ENCODE results near the gene CRB3. TPM values are rescaled to one million over a fixed set of nuclear protein-coding genes. Genes with fewer than 3 reads are reported as not detected.

The CRB3 gene
- total and polyA plus RNA-seq, 3 donors from 2014 or later: 1.2 to 2.3 (median 2.0) TPM

DNA sequence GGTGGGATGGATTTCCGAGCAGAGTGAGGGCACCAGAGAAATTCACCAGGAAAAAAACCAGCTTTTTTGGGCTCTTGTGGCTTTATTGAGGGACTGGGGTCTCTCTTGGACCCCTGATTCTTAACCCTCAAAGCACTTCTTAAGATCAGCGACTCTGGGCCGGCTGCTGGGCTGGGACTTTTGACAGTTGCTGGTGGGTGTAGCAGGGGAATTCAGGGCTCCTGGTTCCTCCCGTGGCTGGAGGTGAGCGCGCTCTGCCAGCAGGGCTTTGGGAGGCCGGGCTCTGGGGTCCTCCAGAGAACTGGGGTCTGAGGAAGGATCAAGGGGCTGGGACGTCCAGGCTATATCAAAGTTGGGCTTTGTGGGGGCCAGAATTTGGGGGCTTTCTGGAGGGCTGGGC, 3.3 kb downstream of the CRB3 start:
- H3K4me1 ChIP-seq: no peaks in the 10 kb centered on the region
- DNase-seq: no peak
- TF ChIP-seq, protein P1, sequence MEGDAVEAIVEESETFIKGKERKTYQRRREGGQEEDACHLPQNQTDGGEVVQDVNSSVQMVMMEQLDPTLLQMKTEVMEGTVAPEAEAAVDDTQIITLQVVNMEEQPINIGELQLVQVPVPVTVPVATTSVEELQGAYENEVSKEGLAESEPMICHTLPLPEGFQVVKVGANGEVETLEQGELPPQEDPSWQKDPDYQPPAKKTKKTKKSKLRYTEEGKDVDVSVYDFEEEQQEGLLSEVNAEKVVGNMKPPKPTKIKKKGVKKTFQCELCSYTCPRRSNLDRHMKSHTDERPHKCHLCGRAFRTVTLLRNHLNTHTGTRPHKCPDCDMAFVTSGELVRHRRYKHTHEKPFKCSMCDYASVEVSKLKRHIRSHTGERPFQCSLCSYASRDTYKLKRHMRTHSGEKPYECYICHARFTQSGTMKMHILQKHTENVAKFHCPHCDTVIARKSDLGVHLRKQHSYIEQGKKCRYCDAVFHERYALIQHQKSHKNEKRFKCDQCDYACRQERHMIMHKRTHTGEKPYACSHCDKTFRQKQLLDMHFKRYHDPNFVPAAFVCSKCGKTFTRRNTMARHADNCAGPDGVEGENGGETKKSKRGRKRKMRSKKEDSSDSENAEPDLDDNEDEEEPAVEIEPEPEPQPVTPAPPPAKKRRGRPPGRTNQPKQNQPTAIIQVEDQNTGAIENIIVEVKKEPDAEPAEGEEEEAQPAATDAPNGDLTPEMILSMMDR (IDR thresholded peaks at IDR 0.05): no peak
- TF ChIP-seq POLR2A (IDR thresholded peaks at IDR 0.05): no peak
- intact Hi-C loops (cut with DNase I; ENCODE audit: low total_unique reads): no loop called here
- H3K36me3 ChIP-seq (ENCODE audit: low read depth, missing control alignments): no peaks in the 10 kb centered on the region
- WGBS, 2 donors: 87 to 88% methylated on average over 7 to 8 of the region's 8 CpGs
- H3K4me3 ChIP-seq: no peak overlapping the region
- H3K27ac ChIP-seq: no peak overlapping the region
- no peaks in the 10 kb centered on the region for H3K27me3 ChIP-seq
- H3K9me3 ChIP-seq: no peaks in the 10 kb centered on the region

DNA sequence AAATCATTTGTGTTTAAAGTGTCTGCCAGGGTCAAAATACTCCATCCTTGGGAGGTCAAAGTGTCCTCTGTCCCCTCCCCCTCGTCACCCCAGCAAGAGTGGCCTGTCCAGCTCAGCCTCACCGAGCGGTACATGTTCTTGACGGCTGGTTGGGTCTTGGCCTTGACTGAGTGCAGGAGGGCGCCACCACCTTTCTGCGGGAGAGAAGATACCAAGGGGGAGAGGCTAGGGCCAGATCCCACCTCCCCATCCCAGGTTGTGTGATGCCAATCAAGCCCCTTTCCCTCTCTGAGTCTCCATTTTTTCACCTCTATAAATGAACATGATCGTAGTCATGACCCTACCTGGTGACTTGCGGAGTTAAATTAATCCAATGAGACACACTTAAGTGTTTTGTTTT, 6.1 kb downstream of the CRB3 start:
- Histone ChIP-seq H3K27ac (no peak overlapping the region), H3K4me3 (no peak overlapping the region), H3K36me3 (ENCODE audit: low read depth, missing control alignments) (no peaks in the 10 kb centered on the region), H3K27me3 (no peaks in the 10 kb centered on the region), H3K9me3 (no peaks in the 10 kb centered on the region), H3K4me1 (no peaks in the 10 kb centered on the region)
- 60 to 64% methylated on average over 8 of the region's 8 CpGs for WGBS, 2 donors
- TF ChIP-seq POLR2A (IDR thresholded peaks at IDR 0.05): no peak
- TF ChIP-seq, protein P1 (IDR thresholded peaks at IDR 0.05): no peak
- intact Hi-C loops (cut with DNase I; ENCODE audit: low total_unique reads): no loop called here
- no peak for DNase-seq

DNA sequence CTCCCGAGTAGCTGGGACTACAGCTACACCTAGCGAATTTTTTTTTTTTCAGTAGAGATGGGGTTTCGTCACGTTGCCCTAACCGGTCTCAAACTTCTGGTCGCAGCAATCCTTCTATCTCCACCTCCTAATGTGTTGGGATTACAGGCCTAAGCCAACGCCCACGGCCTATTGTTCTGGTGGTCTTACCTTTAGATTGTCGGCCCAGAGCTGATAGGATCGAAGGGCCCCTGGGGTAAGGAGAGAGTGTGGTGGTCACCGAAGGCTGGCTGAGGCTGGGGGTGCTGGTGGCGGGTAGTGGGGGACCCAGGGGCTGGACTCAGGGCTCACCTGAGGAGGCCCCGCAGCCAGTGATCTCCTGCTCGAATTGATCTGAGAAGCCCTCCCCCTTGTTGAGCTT, 7.0 kb downstream of the CRB3 start:
- no peak for DNase-seq
- TF ChIP-seq POLR2A (IDR thresholded peaks at IDR 0.05): no peak
- TF ChIP-seq, protein P1 (IDR thresholded peaks at IDR 0.05): no peak
- no peaks in the 10 kb centered on the region for H3K36me3 ChIP-seq (ENCODE audit: low read depth, missing control alignments)
- no peaks in the 10 kb centered on the region for H3K27me3 ChIP-seq
- intact Hi-C loops (cut with DNase I; ENCODE audit: low total_unique reads): no loop called here
- H3K4me3 ChIP-seq: no peak overlapping the region
- no peak overlapping the region for H3K27ac ChIP-seq
- no peaks in the 10 kb centered on the region for H3K4me1 ChIP-seq
- 85 to 91% methylated on average over 13 to 14 of the region's 14 CpGs for WGBS, 2 donors
- no peaks in the 10 kb centered on the region for H3K9me3 ChIP-seq

DNA sequence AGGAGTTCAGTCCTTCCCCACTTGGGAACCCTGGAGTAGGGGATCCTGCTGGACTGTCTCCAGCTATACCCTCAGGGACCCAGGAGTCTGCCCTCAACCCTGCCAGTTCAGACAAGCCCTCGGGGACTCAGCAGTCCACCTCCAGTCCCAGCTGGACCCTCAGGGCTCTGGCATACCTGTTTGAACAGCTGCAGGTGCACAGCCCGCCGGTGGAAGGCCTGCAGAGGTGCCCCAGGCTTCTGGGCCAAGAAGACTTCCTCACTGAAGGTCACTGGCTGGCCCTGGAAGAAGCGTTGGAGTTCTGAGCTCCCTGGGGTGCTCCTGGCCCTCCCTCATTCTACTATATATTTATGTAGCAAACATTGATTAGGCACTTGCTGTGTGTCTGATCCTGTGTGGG, 8.6 kb downstream of the CRB3 start:
- no peak for TF ChIP-seq POLR2A (IDR thresholded peaks at IDR 0.05)
- TF ChIP-seq, protein P1 (IDR thresholded peaks at IDR 0.05): no peak
- no peak for DNase-seq
- no peaks in the 10 kb centered on the region for H3K9me3 ChIP-seq
- no peaks in the 10 kb centered on the region for H3K36me3 ChIP-seq (ENCODE audit: low read depth, missing control alignments)
- no peaks in the 10 kb centered on the region for H3K27me3 ChIP-seq
- no peak overlapping the region for H3K27ac ChIP-seq
- H3K4me3 ChIP-seq: no peak overlapping the region
- H3K4me1 ChIP-seq: no peaks in the 10 kb centered on the region
- WGBS, 2 donors: 11 to 52% methylated on average over 1 to 4 of the region's 4 CpGs
- intact Hi-C loops (cut with DNase I; ENCODE audit: low total_unique reads): no loop called here

DNA sequence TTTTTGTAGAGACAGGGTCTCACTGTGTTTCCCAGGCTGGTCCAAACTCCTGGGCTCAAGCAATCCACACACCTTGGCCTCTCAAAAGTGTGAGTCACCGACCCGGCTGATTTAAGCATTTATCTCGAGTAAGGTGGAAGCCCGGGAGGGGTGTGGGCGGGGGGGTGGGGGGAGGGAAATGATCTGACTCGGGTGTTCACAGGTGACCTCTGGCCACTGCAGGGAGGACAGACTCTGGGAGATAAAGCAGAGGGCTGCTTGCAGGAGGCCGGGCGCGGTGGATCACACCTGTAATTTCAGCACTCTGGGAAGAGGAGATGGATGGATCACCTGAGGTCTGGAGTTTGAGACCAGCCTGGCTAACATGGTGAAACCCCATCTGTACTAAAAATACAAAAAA, 9.6 kb downstream of the CRB3 start:
- no peaks in the 10 kb centered on the region for H3K36me3 ChIP-seq (ENCODE audit: low read depth, missing control alignments)
- no peaks in the 10 kb centered on the region for H3K4me1 ChIP-seq
- no peak overlapping the region for H3K27ac ChIP-seq
- H3K27me3 ChIP-seq: no peaks in the 10 kb centered on the region
- intact Hi-C loops (cut with DNase I; ENCODE audit: low total_unique reads): no loop called here
- H3K4me3 ChIP-seq: no peak overlapping the region
- H3K9me3 ChIP-seq: no peaks in the 10 kb centered on the region
- TF ChIP-seq, protein P1 (IDR thresholded peaks at IDR 0.05): no peak
- WGBS, 2 donors: 76 to 80% methylated on average over 9 of the region's 9 CpGs
- no peak for DNase-seq

Data from testis (tissue), 3 donors.